H1 (cell line): Measurements from ENCODE around the gene PSTK. TPM values are rescaled to one million over a fixed set of nuclear protein-coding genes. Genes with fewer than 3 reads are reported as not detected.

Source experiments
- CTCF ChIA-PET: fragments of 300-600 bp; sonication (Branson Sonifier 250); formaldehyde crosslinking; loops from one replicate; lab custom pipeline; 2021; ENCODE audit not compliant: partially characterized antibody; lab: Charles Lee
- POLR2A ChIA-PET: fragments of 300-600 bp; sonication (Branson Sonifier 250); formaldehyde crosslinking; loops from one replicate; lab custom pipeline; 2021; ENCODE audit warnings: inconsistent platforms; ENCODE audit not compliant: partially characterized antibody; lab: Charles Lee
- DNase-seq, 2 experiments: peaks; one replicate each; pipeline versions ENCODE4 v3.0.0 to v3.0.0-alpha.2; 2010 to 2022; ENCODE audit warnings: low spot score in 2 of 2, low read depth in 1 of 2, mixed read lengths in 1 of 2
- FAIRE-seq: peaks from 2 replicates; lab custom pipeline; 2011; peaks lifted over from hg19 to GRCh38; lab: Jason Lieb, UNC
- H2AFZ ChIP-seq: 2 replicates; pipeline ENCODE4 v1.8.1; 2012; ENCODE audit warnings: low read length, inconsistent platforms
- H2AK5ac ChIP-seq: 2 replicates; pipeline ENCODE4 v1.6.1; 2013; ENCODE audit warnings: low read depth, low read length
- H2BK120ac ChIP-seq: replicated peaks from 2 replicates; pipeline ENCODE3; 2013; ENCODE audit warnings: low read depth, low read length, inconsistent platforms
- H2BK12ac ChIP-seq: 2 replicates; pipeline ENCODE4 v1.6.1; 2013; ENCODE audit warnings: low read depth, low read length
- H2BK15ac ChIP-seq: 2 replicates; pipeline ENCODE4 v1.6.1; 2013; ENCODE audit warnings: low read length
- H2BK20ac ChIP-seq: 2 replicates; pipeline ENCODE4 v1.6.1; 2013; ENCODE audit warnings: low read length
- H2BK5ac ChIP-seq: 2 replicates; pipeline ENCODE4 v1.6.1; 2013; ENCODE audit warnings: low read depth, low read length
- H3K14ac ChIP-seq: 2 replicates; pipeline ENCODE4 v1.6.1; 2013; ENCODE audit warnings: inconsistent platforms; ENCODE audit not compliant: insufficient read length
- H3K18ac ChIP-seq: 2 replicates; pipeline ENCODE4 v1.6.1; 2013; ENCODE audit warnings: low read length; ENCODE audit errors: extremely low read depth
- H3K23ac ChIP-seq: 2 replicates; pipeline ENCODE4 v1.6.1; 2013; ENCODE audit warnings: inconsistent platforms; ENCODE audit not compliant: insufficient read length
- H3K23me2 ChIP-seq: 2 replicates; pipeline ENCODE4 v1.6.1; 2013; ENCODE audit warnings: low read depth, low read length
- H3K27ac ChIP-seq: 2 replicates; pipeline ENCODE4 v1.6.1; 2011; ENCODE audit warnings: low read depth, low read length, inconsistent platforms
- H3K27me3 ChIP-seq, 4 experiments: replicated peaks in 1 of 4; 1 replicate in 1 of 4; 2 replicates in 3 of 4; pipeline versions ENCODE4 v1.6.1 to v1.8.1; 2011 to 2013; ENCODE audit warnings: low read length in 3 of 4, mild to moderate bottlenecking in 3 of 4, inconsistent platforms in 2 of 4, mixed read lengths in 2 of 4, moderate library complexity in 1 of 4; ENCODE audit not compliant: control insufficient read depth in 3 of 4, insufficient read depth in 3 of 4; ENCODE audit errors: extremely low read depth in 1 of 4
- H3K36me3 ChIP-seq, 4 experiments: 2 replicates each; pipeline versions ENCODE4 v1.6.1 to v1.8.1; 2011 to 2013; ENCODE audit warnings: mild to moderate bottlenecking in 4 of 4, low read length in 3 of 4, moderate library complexity in 2 of 4, control low read depth in 1 of 4, inconsistent platforms in 1 of 4; ENCODE audit not compliant: insufficient read depth in 4 of 4, control insufficient read depth in 2 of 4
- H3K4ac ChIP-seq: replicated peaks from 2 replicates; pipeline ENCODE3; 2013; ENCODE audit warnings: low read length, low read depth, mixed read lengths, inconsistent platforms; ENCODE audit not compliant: insufficient read length
- H3K4me1 ChIP-seq, 4 experiments: replicated peaks in 1 of 4; 1 replicate in 1 of 4; 2 replicates in 3 of 4; pipeline versions ENCODE4 v1.6.1 to v1.8.1; 2011 to 2013; ENCODE audit warnings: low read length in 3 of 4, inconsistent platforms in 2 of 4, mixed read lengths in 1 of 4; ENCODE audit not compliant: insufficient read depth in 4 of 4, control insufficient read depth in 3 of 4
- H3K4me2 ChIP-seq, 2 experiments: 2 replicates each; pipeline versions ENCODE4 v1.6.1 to v1.8.1; 2011 to 2013; ENCODE audit warnings: low read depth in 2 of 2, low read length in 2 of 2, control low read depth in 1 of 2, inconsistent platforms in 1 of 2, mild to moderate bottlenecking in 1 of 2; ENCODE audit not compliant: insufficient read depth in 1 of 2
- H3K4me3 ChIP-seq, 4 experiments: fragments of 200-600, 300-600 bp in 1 of 4; sonication (generic), shearing (Covaris generic), sonication (Bioruptor Twin) in 1 of 4; 2 replicates each; pipeline versions ENCODE4 v1.5.1 to v1.8.1; 2011 to 2016; ENCODE audit warnings: low read length in 4 of 4, low read depth in 3 of 4, control low read depth in 2 of 4, inconsistent platforms in 2 of 4, mild to moderate bottlenecking in 2 of 4, mixed read lengths in 1 of 4, moderate library complexity in 1 of 4; ENCODE audit not compliant: insufficient read depth in 2 of 4; ENCODE audit errors: extremely low read depth in 1 of 4
- H3K56ac ChIP-seq: replicated peaks from 2 replicates; pipeline ENCODE3; 2013; ENCODE audit warnings: low read depth, mild to moderate bottlenecking, mixed read lengths, low read length, inconsistent platforms; ENCODE audit not compliant: insufficient read length
- H3K79me1 ChIP-seq: 2 replicates; pipeline ENCODE4 v1.6.1; 2013; ENCODE audit warnings: low read depth, low read length, control low read depth
- H3K79me2 ChIP-seq, 2 experiments: 2 replicates each; pipeline versions ENCODE4 v1.6.1 to v1.8.1; 2012 to 2013; ENCODE audit warnings: low read length in 2 of 2, mild to moderate bottlenecking in 2 of 2, inconsistent platforms in 1 of 2; ENCODE audit not compliant: insufficient read depth in 2 of 2, control insufficient read depth in 1 of 2
- H3K9ac ChIP-seq, 4 experiments: replicated peaks in 1 of 4; 1 replicate in 1 of 4; 2 replicates in 3 of 4; pipeline versions ENCODE4 v1.6.1 to v1.8.1; 2011 to 2013; ENCODE audit warnings: low read depth in 3 of 4, low read length in 3 of 4, control low read depth in 2 of 4, mild to moderate bottlenecking in 2 of 4, moderate library complexity in 2 of 4, inconsistent platforms in 1 of 4; ENCODE audit errors: extremely low read depth in 1 of 4
- H3K9me3 ChIP-seq, 2 experiments: 2 replicates each; pipeline versions ENCODE4 v1.6.1 to v1.8.1; 2012 to 2013; ENCODE audit warnings: mild to moderate bottlenecking in 2 of 2, moderate library complexity in 2 of 2, control low read depth in 1 of 2, inconsistent platforms in 1 of 2, low read depth in 1 of 2, low read length in 1 of 2, mixed read lengths in 1 of 2; ENCODE audit not compliant: insufficient read depth in 2 of 2
- H4K20me1 ChIP-seq, 2 experiments: replicated peaks in 1 of 2; 2 replicates each; pipeline versions ENCODE3 to v1.8.1; 2011 to 2013; ENCODE audit warnings: inconsistent platforms in 2 of 2, low read length in 2 of 2, mild to moderate bottlenecking in 1 of 2; ENCODE audit not compliant: insufficient read depth in 2 of 2, control insufficient read depth in 1 of 2
- H4K5ac ChIP-seq: 2 replicates; pipeline ENCODE4 v1.6.1; 2013; ENCODE audit warnings: low read length, low read depth, mixed read lengths, inconsistent platforms; ENCODE audit not compliant: insufficient read length
- H4K8ac ChIP-seq: 2 replicates; pipeline ENCODE4 v1.8.0; 2013; ENCODE audit warnings: mild to moderate bottlenecking, moderate library complexity, low read length, inconsistent platforms; ENCODE audit not compliant: insufficient read depth; ENCODE audit errors: extremely low read depth
- H4K91ac ChIP-seq: replicated peaks from 2 replicates; pipeline ENCODE3; 2013; ENCODE audit warnings: low read length, mixed read lengths, inconsistent platforms; ENCODE audit not compliant: insufficient read length
- BACH1 ChIP-seq: IDR thresholded peaks from 2 replicates; pipeline ENCODE4 v1.6.1; 2012; ENCODE audit warnings: low read length, improper control_type of control experiment
- CHD2 ChIP-seq: IDR thresholded peaks from 2 replicates; pipeline ENCODE4 v1.6.1; 2012; ENCODE audit warnings: low read length, improper control_type of control experiment
- EZH2 ChIP-seq: fragments of 200-600 bp; sonication (generic); IDR thresholded peaks from 2 replicates; pipeline ENCODE4 v1.7.1; 2012; ENCODE audit warnings: low read depth, mild to moderate bottlenecking, moderate library complexity, low read length, inconsistent platforms; ENCODE audit not compliant: severe bottlenecking
- GABPA ChIP-seq: IDR thresholded peaks from 2 replicates; pipeline ENCODE4 v1.6.1; 2011; ENCODE audit warnings: mild to moderate bottlenecking, low read length, moderate library complexity, borderline replicate concordance; ENCODE audit not compliant: insufficient read depth
- KDM1A ChIP-seq: fragments of 200-600, 300-600 bp; sonication (generic); IDR thresholded peaks from 2 replicates; pipeline ENCODE4 v1.7.1; 2016; ENCODE audit warnings: mild to moderate bottlenecking, low read length, borderline replicate concordance
- KDM4A ChIP-seq: IDR thresholded peaks from one replicate; pipeline ENCODE4 v1.7.1; 2012; ENCODE audit warnings: low read depth, mild to moderate bottlenecking, moderate library complexity, low read length, inconsistent platforms; ENCODE audit not compliant: severe bottlenecking
- PHF8 ChIP-seq: fragments of 200-600 bp; sonication (generic); conservative IDR thresholded peaks from 2 replicates; pipeline ENCODE4 v1.7.1; 2012; ENCODE audit warnings: low read depth, mild to moderate bottlenecking, inconsistent platforms, low read length, moderate library complexity
- SIN3A ChIP-seq, 2 experiments: IDR thresholded peaks in 1 of 2; conservative IDR thresholded peaks in 1 of 2; 2 replicates each; pipeline ENCODE4 v1.6.1; 2011 to 2012; ENCODE audit warnings: low read length in 2 of 2, improper control_type of control experiment in 1 of 2, low read depth in 1 of 2, mild to moderate bottlenecking in 1 of 2
- TEAD4 ChIP-seq: IDR thresholded peaks from 2 replicates; pipeline ENCODE4 v1.6.1; 2012; ENCODE audit warnings: low read depth, low read length, inconsistent platforms, mixed read lengths
- YY1 ChIP-seq: IDR thresholded peaks from 2 replicates; pipeline ENCODE4 v1.6.1; 2011; ENCODE audit warnings: low read depth, mild to moderate bottlenecking, low read length
- WGBS, 2 experiments: shearing (Covaris generic) in 1 of 2; methylation state at CpG; one replicate each; pipeline versions ENCODE4 v1.1.6 to v1.1.7; 2013 to 2015; ENCODE audit warnings: low lambda C conversion rate in 2 of 2, mixed read lengths in 2 of 2, inconsistent platforms in 1 of 2, low coverage in 1 of 2, missing lambda C conversion rate in 1 of 2; ENCODE audit not compliant: insufficient replicate concordance in 2 of 2, insufficient coverage in 1 of 2, insufficient read length in 1 of 2; ENCODE audit errors: extremely low coverage in 1 of 2, missing lambda C conversion rate in 1 of 2; 5-methylcytosine and 5-hydroxymethylcytosine counted together
- polyA plus RNA-seq, 7 experiments: library from polyadenylated mRNA; depleted of rRNA in 3 of 7; stranded (reverse) in 5 of 7; unstranded in 2 of 7; fragments of >200 nt in 5 of 7; fragments of 200-250 nt in 2 of 7; gene quantifications; 1 replicate in 5 of 7; 2 replicates in 1 of 7; 4 replicates in 1 of 7; pipeline versions ENCODE4 v1.2.1 to v1.2.3, GENCODE V29; 2011 to 2013; ENCODE audit warnings: missing spikeins in 2 of 7, mixed read lengths in 2 of 7
- total RNA-seq: library from RNA; stranded (reverse); fragmentation: NEBNext Ultra II Directional; extraction: Animal tissue kit (Norgen Biotek cat#: 25700); gene quantifications from 2 replicates; pipeline ENCODE4 v1.2.1, GENCODE V29; 2021

PSTK gene
- total and polyA plus RNA-seq, 2 of the 8 experiments (the other 6 are each of a cell fraction or from before 2014, with no cell fraction given): 4.4 to 6.6 TPM

- Histone ChIP-seq H3K18ac (peak overlapping the region; percentile 65; the same call in 1 of the 2 replicates), H2AFZ (peak overlapping the region; percentile 36; the same call in 1 of the 2 replicates), H3K79me2 (peaks cover 0 to 42% of the 10 kb centered on the region in 2 experiments; a peak in 3 of 4 replicates), H3K27ac (no peak overlapping the region), H4K91ac (no peak overlapping the region), H3K9ac (peak overlapping the region in 2 of 4 experiments; percentile 39 to 59; a peak in 5 of 7 replicates), H3K23ac (no peak overlapping the region), H4K5ac (peak overlapping the region; percentile 19), H3K56ac (no peak overlapping the region), H3K36me3 (no peaks in the 10 kb centered on the region; a peak in 1 of 8 replicates), H2BK12ac (no peak overlapping the region), H3K14ac (no peak overlapping the region), H3K4me1 (peaks cover 0 to 2% (median under 1%) of the 10 kb centered on the region in 4 experiments; a peak in 2 of 7 replicates), H4K20me1 (peaks cover 2 to 3% of the 10 kb centered on the region in 2 experiments), H3K27me3 (peaks cover 2 to 23% (median 16%) of the 10 kb centered on the region in 4 experiments; a peak in 5 of 7 replicates), H4K8ac (peak overlapping the region; percentile 23), H3K4me3 (peak overlapping the region; percentile 86 to 90 (median 88)), H3K23me2 (peaks cover 10% of the 10 kb centered on the region; the same call in 1 of the 2 replicates), H3K79me1 (no peaks in the 10 kb centered on the region), H3K9me3 (peaks cover 0 to 2% of the 10 kb centered on the region in 2 experiments; a peak in 1 of 4 replicates), H2BK120ac (no peak overlapping the region), H2BK15ac (no peak overlapping the region), H3K4me2 (peak overlapping the region; percentile 83 to 92), H2BK20ac (no peak overlapping the region), H2BK5ac (peak overlapping the region; percentile 18; the same call in 1 of the 2 replicates), H2AK5ac (no peak overlapping the region), H3K4ac (no peak overlapping the region)
- TF ChIP-seq PHF8 (peak; percentile 63; the same call in 1 of the 2 replicates), SIN3A (conservative IDR thresholded peaks at IDR 0.05 in 1 of 2, IDR thresholded peaks at IDR 0.05 in 1 of 2; ENCODE audit: low read depth in 1 of 2, low read length in 2 of 2) (no peak; a peak in 1 of 4 replicates), YY1 (no peak), TEAD4 (no peak), GABPA (0 out of 2 replicates have a peak, but pooled peaks have one; percentile 1), BACH1 (no peak), KDM4A (peak; percentile 60), CHD2 (no peak), KDM1A (no peak), EZH2 (peak; percentile 31)
- POLR2A ChIA-PET: interaction anchor here (0.6 to 3.8 kb wide), 6 partner anchors 10 to 163 kb away, joined by 3 to 25 read pairs (median 3); partner anchors contain the start of genes CUZD1 and PSTK
- WGBS, 2 experiments: 7% methylated on average over 29 of the region's 34 CpGs; no CpG with 5 or more reads in 1 of the 2 experiments
- DNase-seq (no peak), FAIRE-seq (no peak)
- CTCF ChIA-PET: interaction anchor here (1.0 to 5.9 kb wide), 2 partner anchors 13 to 1262 kb away, joined by 6 to 28 read pairs; no protein-coding TSS in a partner anchor
Measured at GRCh38 chr10:123009105-123009820, 29.1 kb downstream of the PSTK start.
